OCI-LY1 (cell line): ENCODE data around the gene DUS2.

Source experiments
- H2AFZ ChIP-seq: fragments of 200-600 bp; sonication (generic), shearing (Covaris generic); 2 replicates; pipeline ENCODE4 v1.6.0; 2014; ENCODE audit warnings: antibody characterized with exemption, mild to moderate bottlenecking, low read length
- H3F3A ChIP-seq: fragments of 200-600 bp; sonication (generic), shearing (Covaris generic); 2 replicates; pipeline ENCODE4 v1.6.0; 2014; ENCODE audit warnings: mild to moderate bottlenecking, antibody characterized with exemption, low read length, moderate library complexity; ENCODE audit not compliant: insufficient read depth
- H3K27ac ChIP-seq: fragments of 200-600 bp; sonication (generic); 2 replicates; pipeline ENCODE4 v1.5.1; 2014; ENCODE audit warnings: low read length, mixed run types, mild to moderate bottlenecking, low read depth; ENCODE audit not compliant: poor library complexity, severe bottlenecking
- H3K27me3 ChIP-seq: fragments of 200-600 bp; sonication (generic); 2 replicates; pipeline ENCODE4 v1.6.0; 2014; ENCODE audit warnings: antibody characterized with exemption, mild to moderate bottlenecking, low read length, moderate library complexity; ENCODE audit not compliant: insufficient read depth
- H3K36me3 ChIP-seq: fragments of 200-600 bp; sonication (generic); 2 replicates; pipeline ENCODE4 v1.6.1; 2014; ENCODE audit warnings: mild to moderate bottlenecking, antibody characterized with exemption, low read length, moderate library complexity, mixed read lengths; ENCODE audit not compliant: insufficient read depth
- H3K4me1 ChIP-seq: fragments of 200-600 bp; sonication (generic); 2 replicates; pipeline ENCODE4 v1.5.1; 2014; ENCODE audit warnings: mild to moderate bottlenecking, low read length, moderate library complexity; ENCODE audit not compliant: insufficient read depth, severe bottlenecking
- H3K4me2 ChIP-seq: fragments of 200-600 bp; sonication (generic), shearing (Covaris generic); 2 replicates; pipeline ENCODE4 v1.6.1; 2014; ENCODE audit warnings: low read length
- H3K4me3 ChIP-seq: fragments of 200-600 bp; sonication (generic); 2 replicates; pipeline ENCODE4 v1.5.1; 2014; ENCODE audit warnings: low read length, low read depth, mild to moderate bottlenecking, mixed read lengths; ENCODE audit not compliant: poor library complexity, severe bottlenecking
- H3K79me2 ChIP-seq: fragments of 200-600 bp; shearing (Covaris generic); 2 replicates; pipeline ENCODE4 v1.6.1; 2016; ENCODE audit warnings: mixed run types, low read length, mixed read lengths; ENCODE audit not compliant: insufficient read depth
- H3K9ac ChIP-seq: fragments of 200-600 bp; sonication (generic), shearing (Covaris generic); 2 replicates; pipeline ENCODE4 v1.6.1; 2014; ENCODE audit warnings: mild to moderate bottlenecking, low read length, mixed read lengths
- H3K9me2 ChIP-seq: fragments of 200-600 bp; sonication (generic), shearing (Covaris generic); 2 replicates; pipeline ENCODE4 v1.6.1; 2014; ENCODE audit warnings: low read depth, mild to moderate bottlenecking, low read length, mixed read lengths
- H3K9me3 ChIP-seq: fragments of 200-600 bp; shearing (Covaris generic); 2 replicates; pipeline ENCODE4 v1.6.1; 2014; ENCODE audit warnings: low read length, mixed read lengths
- H4K20me1 ChIP-seq: fragments of 200-600 bp; sonication (generic), shearing (Covaris generic); 2 replicates; pipeline ENCODE4 v1.6.0; 2016; ENCODE audit warnings: mild to moderate bottlenecking, low read length; ENCODE audit not compliant: insufficient read depth
- CTCF ChIP-seq: fragments of 200-600 bp; sonication (generic), shearing (Covaris generic); IDR thresholded peaks from 2 replicates; pipeline ENCODE4 v1.5.1; 2017; ENCODE audit warnings: mild to moderate bottlenecking, antibody characterized with exemption, low read length, moderate library complexity, mixed read lengths
- EZH2 ChIP-seq: fragments of 200-600 bp; sonication (generic), shearing (Covaris generic); IDR thresholded peaks from 2 replicates; pipeline ENCODE4 v1.8.0; 2017; ENCODE audit warnings: borderline replicate concordance, mixed run types, mild to moderate bottlenecking, antibody characterized with exemption, low read length, moderate library complexity, mixed read lengths

Gene DUS2

GRCh38 chr16:68022728-68023537 lies at the start of gene DUS2, which contains the start of gene DDX28:
Gene DUS2 (plus strand): TSS chr16:68023284. CDS start chr16:68038024, 14,740 bp downstream.
Gene DDX28 (minus strand): TSS chr16:68023232. CDS start chr16:68023202, 30 bp downstream.
- Histone ChIP-seq H3K4me2 (peak within 1 kb of the TSS; percentile 82), H4K20me1 (no peaks in the 10 kb centered on the region), H3K9me2 (no peaks in the 10 kb centered on the region)

GRCh38 chr16:67975321-67976105 lies 47.6 kb upstream of the DUS2 start:
- Histone ChIP-seq H3K9ac (no peak overlapping the region), H3K27me3 (no peaks in the 10 kb centered on the region), H3K9me3 (no peaks in the 10 kb centered on the region), H3K4me3 (no peak overlapping the region), H3K4me2 (no peak overlapping the region), H4K20me1 (no peaks in the 10 kb centered on the region), H3K27ac (no peak overlapping the region), H3F3A (no peaks in the 10 kb centered on the region), H3K79me2 (no peaks in the 10 kb centered on the region), H2AFZ (no peak overlapping the region), H3K9me2 (no peaks in the 10 kb centered on the region), H3K36me3 (no peaks in the 10 kb centered on the region), H3K4me1 (no peaks in the 10 kb centered on the region)
- TF ChIP-seq EZH2 (no peak), CTCF (no peak)

More at GRCh38 chr16:68022728-68023537, at the start of gene DUS2, which contains the start of gene DDX28:
- Histone ChIP-seq H3K27ac (peak within 1 kb of the TSS; percentile 44), H3K4me1 (peaks cover 24% of the 10 kb centered on the region), H2AFZ (no peak within 1 kb of the TSS), H3K9me3 (no peaks in the 10 kb centered on the region), H3K36me3 (peaks cover 41% of the 10 kb centered on the region), H3K79me2 (peaks cover 13% of the 10 kb centered on the region), H3K9ac (peak within 1 kb of the TSS; percentile 94), H3K4me3 (peak within 1 kb of the TSS; percentile 89), H3F3A (no peaks in the 10 kb centered on the region), H3K27me3 (no peaks in the 10 kb centered on the region)
- TF ChIP-seq CTCF (no peak), EZH2 (no peak)

GRCh38 chr16:67976205-67976604 lies 46.9 kb upstream of the DUS2 start:
- no peaks in the 10 kb centered on the region for H3K4me1 ChIP-seq
- no peaks in the 10 kb centered on the region for H3K79me2 ChIP-seq
- H3K4me2 ChIP-seq = no peak overlapping the region
- TF ChIP-seq EZH2 (no peak), CTCF (no peak)
- no peak overlapping the region for H3K9ac ChIP-seq
- no peaks in the 10 kb centered on the region for H3K27me3 ChIP-seq
- no peaks in the 10 kb centered on the region for H4K20me1 ChIP-seq
- H3K27ac ChIP-seq = no peak overlapping the region
- no peak overlapping the region for H3K4me3 ChIP-seq
- H2AFZ ChIP-seq = no peak overlapping the region
- H3K9me2 ChIP-seq = no peaks in the 10 kb centered on the region
- H3F3A ChIP-seq = no peaks in the 10 kb centered on the region
- no peaks in the 10 kb centered on the region for H3K36me3 ChIP-seq
- no peaks in the 10 kb centered on the region for H3K9me3 ChIP-seq
